Stimulated activated CD8-positive, alpha-beta memory T cell treated with anti-CD3 and anti-CD28 coated beads, Interleukin-2, amount 100 ng/mL, for 48 hours (primary cell): ENCODE results near the gene BFAR.
"Not testable (repeated sequence)": the region's sequence is repeated elsewhere in the genome, so short reads cannot be mapped to it uniquely, and the experiment has no call there.

Experiments
- DNase-seq, 2 donors: peaks; one replicate each; pipeline ENCODE4 v3.0.0-alpha.2; 2020; ENCODE audit warnings: low read depth in 2 of 2

BFAR gene

GRCh38 chr16:14694129-14694528 lies 61.4 kb downstream of the BFAR start, which contains the start of gene PLA2G10:
PLA2G10 (minus strand) TSS chr16:14694308; CDS start chr16:14694229, 79 bp downstream.
- DNase-seq, result not testable (repeated sequence)

- DNase-seq, result not testable (repeated sequence)
Observed at GRCh38 chr16:14701859-14702258, 69.1 kb downstream of the BFAR start.

- DNase-seq, result not testable (repeated sequence)
Observed at GRCh38 chr16:14702672-14703071, 69.9 kb downstream of the BFAR start.

GRCh38 chr16:14703156-14704011 lies 70.6 kb downstream of the BFAR start, which contains the start of gene NPIPA3:
NPIPA3 (plus strand) TSS chr16:14703411; CDS start chr16:14708944, 5,533 bp downstream.
- not testable (repeated sequence) for DNase-seq
